ENCODE measurements around the gene RGL1. TPM values are rescaled to one million over a fixed set of nuclear protein-coding genes. Genes with fewer than 3 reads are reported as not detected.

RGL1 gene
- total RNA-seq, 2 experiments from 2014 or later = 1.3 to 1.4 TPM

DNA sequence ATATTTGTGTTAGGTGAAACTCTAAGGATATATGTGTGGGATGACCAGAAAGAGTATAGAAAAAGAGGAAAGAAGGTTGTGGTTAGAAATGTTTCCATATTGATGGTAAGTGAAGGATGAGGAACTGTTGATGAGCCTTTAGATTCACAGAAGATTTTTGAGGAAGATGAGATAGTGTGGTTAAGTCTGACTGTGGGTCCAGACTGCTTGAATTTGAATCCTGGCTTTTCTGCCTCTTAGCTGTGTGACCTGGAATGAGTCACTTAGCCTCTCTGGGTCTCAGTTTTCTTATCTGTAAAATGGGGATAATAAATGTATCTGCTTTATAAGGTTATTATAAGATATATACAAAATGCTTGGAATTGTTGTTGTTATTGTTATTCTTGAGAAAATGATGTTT lies 27.5 kb downstream of the RGL1 start:
- Mint-ChIP-seq H3K9me3 (ENCODE audit: insufficient read depth) (no peaks in the 10 kb centered on the region), H3K4me1 (ENCODE audit: low read depth) (no peaks in the 10 kb centered on the region), H3K4me3 (no peak overlapping the region), H3K36me3 (ENCODE audit: low read depth) (no peaks in the 10 kb centered on the region), H3K27me3 (ENCODE audit: low read depth) (no peaks in the 10 kb centered on the region), H3K27ac (no peak overlapping the region)
- DNase-seq (no peak), ATAC-seq (no peak)
- ChIA-PET POLR2A (no interaction called here), CTCF (interaction anchor here (1.3 kb wide), 1 partner anchor 83 kb away, joined by 3 read pairs; no protein-coding TSS in a partner anchor)

DNA sequence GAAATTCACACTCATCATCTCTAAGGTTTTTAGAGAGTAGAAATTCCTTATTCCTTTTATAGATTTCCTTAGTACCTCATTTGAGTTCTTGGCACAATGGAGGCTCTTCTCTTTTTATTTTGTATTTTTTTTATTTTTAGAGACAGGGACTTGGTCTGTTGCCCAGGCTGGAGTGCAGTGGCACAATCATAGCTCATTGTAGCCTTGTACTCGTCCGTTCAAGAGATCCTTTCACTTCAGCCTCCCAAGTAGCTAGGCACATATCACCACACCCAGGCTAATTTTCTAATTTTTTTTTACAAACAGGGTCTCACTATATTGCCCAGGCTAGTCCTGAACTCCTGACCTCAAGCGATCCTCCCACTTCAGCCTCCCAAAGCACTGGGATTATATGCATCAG lies 29.6 kb downstream of the RGL1 start:
- ATAC-seq (no peak), DNase-seq (no peak)
- H3K4me1 Mint-ChIP-seq (ENCODE audit: low read depth) = no peaks in the 10 kb centered on the region
- no peaks in the 10 kb centered on the region for H3K36me3 Mint-ChIP-seq (ENCODE audit: low read depth)
- no peaks in the 10 kb centered on the region for H3K9me3 Mint-ChIP-seq (ENCODE audit: insufficient read depth)
- no peak overlapping the region for H3K27ac Mint-ChIP-seq
- CTCF ChIA-PET = interaction anchor here (0.9 kb wide), 1 partner anchor 17 kb away, joined by 3 read pairs; no protein-coding TSS in a partner anchor
- POLR2A ChIA-PET = no interaction called here
- no peaks in the 10 kb centered on the region for H3K27me3 Mint-ChIP-seq (ENCODE audit: low read depth)
- no peak overlapping the region for H3K4me3 Mint-ChIP-seq

DNA sequence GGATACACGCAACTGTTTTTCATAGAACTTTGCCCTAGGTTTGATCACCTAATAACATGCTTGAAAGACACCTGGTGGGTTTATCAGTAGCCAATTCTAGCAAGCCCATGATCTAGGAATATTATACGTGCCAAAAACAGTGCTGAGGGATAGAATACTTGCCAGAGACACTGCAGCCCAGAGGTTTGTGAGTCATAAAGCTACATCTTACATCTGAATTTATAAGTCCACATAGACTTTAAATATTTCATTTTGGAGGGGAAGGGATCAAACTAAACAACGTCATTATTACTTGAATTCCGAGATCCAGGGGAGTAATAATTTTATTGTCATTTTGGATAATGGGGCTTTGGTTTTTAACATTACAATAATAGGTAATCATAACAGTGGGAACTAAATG lies 31.7 kb downstream of the RGL1 start:
- ChIA-PET POLR2A (no interaction called here), CTCF (no interaction called here)
- H3K9me3 Mint-ChIP-seq (ENCODE audit: insufficient read depth) = no peaks in the 10 kb centered on the region
- H3K36me3 Mint-ChIP-seq (ENCODE audit: low read depth) = no peaks in the 10 kb centered on the region
- ATAC-seq (no peak), DNase-seq (no peak)
- no peaks in the 10 kb centered on the region for H3K27me3 Mint-ChIP-seq (ENCODE audit: low read depth)
- H3K4me1 Mint-ChIP-seq (ENCODE audit: low read depth) = peaks cover 2% of the 10 kb centered on the region
- no peak overlapping the region for H3K27ac Mint-ChIP-seq
- H3K4me3 Mint-ChIP-seq = no peak overlapping the region

DNA sequence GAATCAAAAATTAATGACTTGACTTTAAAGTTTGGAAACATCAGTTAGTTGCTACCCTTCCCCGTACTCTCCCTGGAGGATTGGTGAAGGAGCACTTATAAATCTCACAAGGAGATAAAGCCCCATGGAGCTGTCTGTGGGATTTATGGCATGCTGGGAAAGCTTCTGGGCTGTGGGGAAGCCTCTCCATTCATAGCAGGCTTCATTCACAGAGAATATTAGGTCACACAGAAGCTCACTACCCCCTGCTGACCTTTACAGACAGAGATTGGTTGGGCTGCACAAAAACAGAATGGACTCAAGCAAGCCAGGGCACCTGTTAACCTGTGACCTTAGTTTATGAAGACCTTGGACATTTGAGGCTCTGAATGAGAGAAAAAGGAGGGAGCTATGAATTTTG lies 32.1 kb downstream of the RGL1 start:
- Mint-ChIP-seq H3K27ac (no peak overlapping the region), H3K9me3 (ENCODE audit: insufficient read depth) (no peaks in the 10 kb centered on the region), H3K36me3 (ENCODE audit: low read depth) (no peaks in the 10 kb centered on the region), H3K27me3 (ENCODE audit: low read depth) (no peaks in the 10 kb centered on the region), H3K4me3 (no peak overlapping the region), H3K4me1 (ENCODE audit: low read depth) (peaks cover 7% of the 10 kb centered on the region)
- ATAC-seq (no peak), DNase-seq (no peak)
- CTCF ChIA-PET = interaction anchor here (0.8 kb wide), 1 partner anchor 182 kb away, joined by 3 read pairs; no protein-coding TSS in a partner anchor
- POLR2A ChIA-PET = no interaction called here

DNA sequence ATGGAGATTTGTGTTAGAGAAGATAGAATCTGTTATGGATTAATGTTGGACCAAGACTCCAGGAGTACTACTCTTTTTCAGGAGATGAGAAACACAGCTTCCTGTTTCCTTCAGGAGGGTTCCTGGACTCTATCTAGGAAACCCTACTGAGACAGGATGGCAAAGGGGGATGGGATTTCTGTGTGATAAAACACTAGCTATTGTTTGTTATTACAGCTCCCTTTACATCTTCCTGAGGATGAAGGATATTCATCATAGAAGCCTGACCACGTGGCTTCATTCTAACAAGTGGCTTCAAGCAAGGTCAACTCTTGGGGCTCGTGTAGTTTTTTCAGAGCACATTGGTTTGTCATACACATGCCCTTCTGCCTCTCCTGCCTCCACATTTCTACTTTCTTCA lies 33.3 kb downstream of the RGL1 start:
- ChIA-PET CTCF (no interaction called here), POLR2A (no interaction called here)
- no peaks in the 10 kb centered on the region for H3K9me3 Mint-ChIP-seq (ENCODE audit: insufficient read depth)
- peaks cover 16% of the 10 kb centered on the region for H3K4me1 Mint-ChIP-seq (ENCODE audit: low read depth)
- ATAC-seq = no peak
- no peak overlapping the region for H3K27ac Mint-ChIP-seq
- no peaks in the 10 kb centered on the region for H3K36me3 Mint-ChIP-seq (ENCODE audit: low read depth)
- no peak overlapping the region for H3K4me3 Mint-ChIP-seq
- no peaks in the 10 kb centered on the region for H3K27me3 Mint-ChIP-seq (ENCODE audit: low read depth)
- DNase-seq = no peak

DNA sequence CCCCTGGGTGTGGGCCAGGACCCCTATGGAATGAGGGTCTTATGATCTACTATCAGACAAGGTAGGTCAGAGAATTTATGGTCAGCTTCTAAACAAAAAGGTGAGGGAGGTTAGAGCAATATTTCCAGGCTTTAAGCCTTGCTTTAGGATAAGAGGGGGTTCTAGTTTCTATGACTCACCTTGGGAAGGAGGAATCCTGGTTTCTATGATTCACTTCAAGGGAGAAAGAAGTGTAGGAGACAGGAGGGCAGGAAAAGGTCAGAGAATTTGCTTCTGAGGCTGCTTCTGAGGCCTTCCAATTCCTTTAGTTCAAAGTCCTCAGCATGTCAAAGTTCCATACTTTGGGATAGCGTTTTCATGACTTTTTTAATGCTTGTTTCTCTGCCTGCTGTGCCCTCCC lies 35.2 kb downstream of the RGL1 start:
- Mint-ChIP-seq H3K4me1 (ENCODE audit: low read depth) (peaks cover 18% of the 10 kb centered on the region), H3K27me3 (ENCODE audit: low read depth) (no peaks in the 10 kb centered on the region), H3K9me3 (ENCODE audit: insufficient read depth) (no peaks in the 10 kb centered on the region), H3K27ac (no peak overlapping the region), H3K4me3 (no peak overlapping the region), H3K36me3 (ENCODE audit: low read depth) (no peaks in the 10 kb centered on the region)
- ATAC-seq (no peak), DNase-seq (no peak)
- POLR2A ChIA-PET = no interaction called here
- CTCF ChIA-PET = no interaction called here

DNA sequence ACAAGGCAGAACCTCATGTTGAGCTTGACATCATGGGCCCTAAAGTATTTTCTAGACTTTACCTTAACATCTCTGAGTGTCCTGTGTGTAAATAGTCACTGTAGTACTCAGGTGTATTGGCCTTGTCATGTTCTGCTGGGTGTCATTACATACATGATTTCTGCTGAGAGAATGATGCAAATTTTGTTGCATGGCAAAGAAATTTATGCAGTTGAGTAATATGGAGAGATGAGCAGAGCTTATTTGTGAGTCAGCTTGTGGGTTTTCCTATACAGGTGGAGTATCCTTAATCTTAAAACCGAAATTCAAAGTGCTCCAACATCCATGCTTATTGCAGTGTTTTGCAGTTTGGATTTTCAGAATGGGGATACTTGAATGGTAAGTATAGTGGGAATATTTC lies 36.6 kb downstream of the RGL1 start:
- no peak overlapping the region for H3K4me3 Mint-ChIP-seq
- no peaks in the 10 kb centered on the region for H3K27me3 Mint-ChIP-seq (ENCODE audit: low read depth)
- no peak overlapping the region for H3K27ac Mint-ChIP-seq
- CTCF ChIA-PET = interaction anchor here (1.4 to 1.6 kb wide), 3 partner anchors 8 to 187 kb away, joined by 3 to 7 read pairs (median 3); no protein-coding TSS in a partner anchor
- POLR2A ChIA-PET = no interaction called here
- no peaks in the 10 kb centered on the region for H3K36me3 Mint-ChIP-seq (ENCODE audit: low read depth)
- no peak for DNase-seq
- no peak for ATAC-seq
- no peaks in the 10 kb centered on the region for H3K9me3 Mint-ChIP-seq (ENCODE audit: insufficient read depth)
- H3K4me1 Mint-ChIP-seq (ENCODE audit: low read depth) = peaks cover 18% of the 10 kb centered on the region

DNA sequence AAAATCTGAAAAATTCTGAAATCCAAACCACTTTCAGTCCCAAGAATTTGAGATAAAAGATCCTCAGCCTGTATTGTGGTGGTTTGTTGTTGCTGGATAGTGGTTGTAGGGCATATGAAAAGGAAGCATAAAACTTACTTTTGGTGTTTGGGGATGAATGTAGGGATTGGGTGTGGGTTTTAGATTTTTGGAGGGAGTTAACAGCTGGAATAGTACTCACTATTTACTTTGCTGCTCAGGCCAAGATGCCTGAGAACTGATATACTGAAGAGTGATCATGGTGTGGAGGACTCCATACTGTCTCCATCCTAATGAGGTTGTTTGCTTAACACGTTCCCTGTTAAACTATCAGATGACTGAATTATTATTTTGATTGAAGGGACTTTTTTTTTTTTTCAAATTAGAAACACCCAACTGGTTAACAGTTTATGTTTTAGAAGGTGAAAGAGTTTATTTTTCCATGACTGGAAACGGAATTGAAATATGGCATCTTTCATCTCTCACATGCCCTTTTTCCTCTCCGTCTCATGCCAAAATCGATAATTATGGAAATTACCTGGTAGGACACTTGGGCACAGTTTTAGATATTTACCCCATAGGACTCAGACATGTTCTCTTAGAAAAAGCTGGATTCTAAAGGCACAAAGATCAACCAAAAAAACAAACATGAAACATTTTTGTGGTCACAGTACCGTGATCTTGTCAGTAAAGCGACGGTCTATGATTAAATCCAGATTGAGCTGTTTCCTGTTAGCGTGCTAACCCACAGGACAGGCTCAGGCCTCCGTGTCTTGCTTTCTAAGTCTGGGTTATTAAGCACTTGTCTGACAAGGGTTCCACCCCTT lies 37.3 kb downstream of the RGL1 start:
- Mint-ChIP-seq H3K27me3 (ENCODE audit: low read depth) (no peaks in the 10 kb centered on the region), H3K9me3 (ENCODE audit: insufficient read depth) (no peaks in the 10 kb centered on the region), H3K4me1 (ENCODE audit: low read depth) (peaks cover 18% of the 10 kb centered on the region), H3K4me3 (peak overlapping the region; percentile 11), H3K27ac (peak overlapping the region; percentile 61), H3K36me3 (ENCODE audit: low read depth) (no peaks in the 10 kb centered on the region)
- ATAC-seq (peak; percentile 76), DNase-seq (peak; percentile 33)
- ChIA-PET POLR2A (interaction anchor here (1.0 kb wide), 1 partner anchor 37 kb away, joined by 4 read pairs; the partner anchor contains the start of gene RGL1), CTCF (interaction anchor here (0.7 to 1.6 kb wide), 5 partner anchors 9 to 873 kb away, joined by 3 to 7 read pairs (median 3); no protein-coding TSS in a partner anchor)

DNA sequence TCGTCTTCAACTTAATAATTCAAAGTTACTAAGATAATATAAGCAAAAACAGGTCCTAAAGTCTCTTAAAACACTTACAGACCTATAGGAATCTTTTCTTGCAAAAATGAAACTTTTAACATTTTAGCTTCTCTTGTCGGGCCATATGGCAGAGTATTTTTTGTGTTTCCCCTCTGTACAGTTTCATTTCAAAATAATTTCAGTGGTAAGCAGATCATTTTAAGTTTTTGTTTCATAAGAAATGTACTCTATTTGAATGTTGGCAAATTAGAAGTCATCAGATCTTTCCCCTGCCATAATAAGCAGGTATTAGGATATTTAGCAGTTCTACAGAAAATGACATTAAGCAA lies 37.9 kb downstream of the RGL1 start:
- no peaks in the 10 kb centered on the region for H3K36me3 Mint-ChIP-seq (ENCODE audit: low read depth)
- CTCF ChIA-PET = interaction anchor here (0.7 to 1.6 kb wide), 4 partner anchors 9 to 874 kb away, joined by 3 to 7 read pairs (median 4); no protein-coding TSS in a partner anchor
- POLR2A ChIA-PET = interaction anchor here (1.0 kb wide), 1 partner anchor 38 kb away, joined by 4 read pairs; the partner anchor contains the start of gene RGL1
- ATAC-seq (no peak), DNase-seq (no peak)
- H3K27me3 Mint-ChIP-seq (ENCODE audit: low read depth) = no peaks in the 10 kb centered on the region
- peak overlapping the region; percentile 11 for H3K4me3 Mint-ChIP-seq
- H3K4me1 Mint-ChIP-seq (ENCODE audit: low read depth) = peaks cover 18% of the 10 kb centered on the region
- peak overlapping the region; percentile 4 for H3K27ac Mint-ChIP-seq
- no peaks in the 10 kb centered on the region for H3K9me3 Mint-ChIP-seq (ENCODE audit: insufficient read depth)

DNA sequence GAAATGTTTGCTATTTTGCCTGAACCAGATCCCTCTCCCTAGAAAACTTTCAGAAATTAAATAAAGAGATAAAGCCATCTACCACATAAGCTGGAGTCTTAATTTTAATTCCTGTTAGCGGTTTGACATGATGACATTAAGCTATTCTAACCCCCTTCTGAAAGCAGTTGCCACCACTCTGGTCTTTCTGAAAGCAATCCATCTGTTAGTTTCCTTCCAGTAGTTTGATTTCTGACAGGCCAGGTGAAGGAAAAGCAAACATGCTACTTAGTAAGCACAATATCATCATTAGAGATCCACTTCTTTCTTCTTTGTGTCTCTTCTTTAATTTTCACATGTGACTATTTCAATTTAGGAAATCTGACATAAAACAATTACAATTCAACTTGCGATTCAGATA lies 39.9 kb downstream of the RGL1 start:
- ChIA-PET CTCF (no interaction called here), POLR2A (no interaction called here)
- peaks cover 18% of the 10 kb centered on the region for H3K4me1 Mint-ChIP-seq (ENCODE audit: low read depth)
- no peak overlapping the region for H3K27ac Mint-ChIP-seq
- H3K36me3 Mint-ChIP-seq (ENCODE audit: low read depth) = no peaks in the 10 kb centered on the region
- no peaks in the 10 kb centered on the region for H3K9me3 Mint-ChIP-seq (ENCODE audit: insufficient read depth)
- no peak overlapping the region for H3K4me3 Mint-ChIP-seq
- H3K27me3 Mint-ChIP-seq (ENCODE audit: low read depth) = no peaks in the 10 kb centered on the region
- DNase-seq (no peak), ATAC-seq (no peak)

DNA sequence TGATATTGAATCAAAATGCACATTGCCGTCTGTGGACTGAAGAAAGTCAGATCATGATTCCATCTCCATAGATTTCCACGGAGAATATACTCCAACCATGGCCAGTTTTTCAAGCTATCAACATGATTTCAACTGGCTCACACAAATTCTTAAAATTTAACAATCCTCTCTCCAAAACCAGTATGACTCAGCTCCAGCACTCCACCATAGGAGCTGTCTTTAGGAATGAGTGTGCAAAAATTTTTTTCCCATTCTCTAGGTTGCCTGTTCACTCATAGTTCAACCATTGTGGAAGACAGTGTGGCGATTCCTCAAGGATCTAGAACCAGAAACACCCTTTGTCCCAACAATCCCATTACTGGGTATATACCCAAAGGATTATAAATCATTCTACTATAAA lies 40.8 kb downstream of the RGL1 start:
- H3K9me3 Mint-ChIP-seq (ENCODE audit: insufficient read depth) = no peaks in the 10 kb centered on the region
- H3K36me3 Mint-ChIP-seq (ENCODE audit: low read depth) = no peaks in the 10 kb centered on the region
- ATAC-seq (no peak), DNase-seq (no peak)
- POLR2A ChIA-PET = no interaction called here
- peaks cover 18% of the 10 kb centered on the region for H3K4me1 Mint-ChIP-seq (ENCODE audit: low read depth)
- no peak overlapping the region for H3K4me3 Mint-ChIP-seq
- H3K27me3 Mint-ChIP-seq (ENCODE audit: low read depth) = no peaks in the 10 kb centered on the region
- H3K27ac Mint-ChIP-seq = no peak overlapping the region
- CTCF ChIA-PET = no interaction called here

DNA sequence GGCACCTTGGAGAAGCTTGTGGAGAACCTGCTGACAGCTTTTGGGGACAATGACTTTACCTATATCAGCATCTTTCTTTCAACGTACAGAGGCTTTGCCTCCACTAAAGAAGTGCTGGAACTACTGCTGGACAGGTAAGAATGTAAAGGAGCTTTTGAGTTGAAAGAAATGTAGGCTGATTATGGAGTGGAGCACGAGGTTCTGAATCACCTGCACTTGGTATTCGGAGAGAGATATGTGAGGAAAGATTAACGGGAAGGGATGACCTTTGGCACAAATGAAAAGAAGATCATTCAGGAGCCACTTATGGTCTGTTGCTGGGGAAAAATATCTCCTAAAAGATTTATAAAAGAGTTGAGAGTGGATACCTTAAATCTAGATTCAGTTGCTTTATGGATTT lies 42.7 kb downstream of the RGL1 start:
- CTCF ChIA-PET = interaction anchor here (1.8 kb wide), 1 partner anchor 68 kb away, joined by 6 read pairs; no protein-coding TSS in a partner anchor
- H3K9me3 Mint-ChIP-seq (ENCODE audit: insufficient read depth) = no peaks in the 10 kb centered on the region

More for the DNA sequence above, 42.7 kb downstream of the RGL1 start:
- POLR2A ChIA-PET = no interaction called here
- Mint-ChIP-seq H3K4me3 (no peak overlapping the region), H3K27ac (no peak overlapping the region), H3K36me3 (ENCODE audit: low read depth) (no peaks in the 10 kb centered on the region), H3K4me1 (ENCODE audit: low read depth) (peaks cover 6% of the 10 kb centered on the region), H3K27me3 (ENCODE audit: low read depth) (no peaks in the 10 kb centered on the region)
- ATAC-seq (no peak), DNase-seq (no peak)

Data from activated CD8-positive, alpha-beta T cell treated with anti-CD3 and anti-CD28 coated beads, Interleukin-2, amount 10 ng/mL, durations not matched to agents 7 days and 5 days (primary cell).